NAMALWA (cell line): Measurements from ENCODE around the gene CD300C.
"Not testable (repeated sequence)": the region's sequence is repeated elsewhere in the genome, so short reads cannot be mapped to it uniquely, and the experiment has no call there.

Experiments
- DNase-seq: peaks from one replicate; pipeline ENCODE4 v3.0.0-alpha.2; 2015; ENCODE audit warnings: low spot score

The CD300C gene

GRCh38 chr17:74513987-74514631, 31.8 kb downstream of the CD300C start:
- DNase-seq = peak; percentile 91

GRCh38 chr17:74512624-74513091, 33.3 kb downstream of the CD300C start:
- no peak for DNase-seq

- DNase-seq = no peak
Observed at GRCh38 chr17:74512036-74512435, 33.9 kb downstream of the CD300C start.

- DNase-seq = no peak
Observed at GRCh38 chr17:74508156-74508555, 37.8 kb downstream of the CD300C start.

- not testable (repeated sequence) for DNase-seq
Observed at GRCh38 chr17:74503949-74504348, 42.0 kb downstream of the CD300C start.

- DNase-seq = no peak
Observed at GRCh38 chr17:74502861-74503260, 43.1 kb downstream of the CD300C start.

- DNase-seq = no peak
Observed at GRCh38 chr17:74499992-74500391, 45.9 kb downstream of the CD300C start.

GRCh38 chr17:74497471-74497870, 48.4 kb downstream of the CD300C start:
- no peak for DNase-seq

- peak; percentile 66 for DNase-seq
Observed at GRCh38 chr17:74493331-74493833, 52.5 kb downstream of the CD300C start.

GRCh38 chr17:74491626-74492025, 54.3 kb downstream of the CD300C start:
- DNase-seq = no peak
